GM23338 (cell line): ENCODE data around the gene YES1. TPM values are rescaled to one million over a fixed set of nuclear protein-coding genes. Genes with fewer than 3 reads are reported as not detected.

Source experiments
- ATAC-seq: fragments of 200-7000 bp; cut with Tn5 transposase; 3 replicates; pipeline ENCODE4 v1.9.1; 2020
- DNase-seq: peaks from one replicate; pipeline ENCODE4 v3.0.0-alpha.2; 2015; ENCODE audit warnings: low spot score
- H2AFZ ChIP-seq: fragments of 200-600 bp; sonication (generic); 2 replicates; pipeline ENCODE4 v1.8.0; 2016; ENCODE audit warnings: antibody characterized with exemption, mild to moderate bottlenecking, moderate library complexity
- H3F3A ChIP-seq: fragments of 200-600 bp; sonication (generic); replicated peaks from 2 replicates; pipeline ENCODE4 v1.8.0; 2017; ENCODE audit warnings: antibody characterized with exemption, mixed run types, low read depth
- H3K27ac ChIP-seq: fragments of 200-600 bp; sonication (generic); 2 replicates; pipeline ENCODE4 v1.6.1; 2016; ENCODE audit warnings: low read depth
- H3K27me3 ChIP-seq: fragments of 200-600 bp; sonication (generic); 2 replicates; pipeline ENCODE4 v1.8.0; 2016; ENCODE audit warnings: mild to moderate bottlenecking, mixed run types, moderate library complexity; ENCODE audit not compliant: insufficient read depth
- H3K36me3 ChIP-seq: fragments of 200-600 bp; sonication (generic); 2 replicates; pipeline ENCODE4 v1.8.0; 2016; ENCODE audit warnings: mild to moderate bottlenecking; ENCODE audit not compliant: insufficient read depth
- H3K4me1 ChIP-seq: fragments of 200-600 bp; sonication (generic); 2 replicates; pipeline ENCODE4 v1.8.0; 2016; ENCODE audit warnings: mild to moderate bottlenecking, moderate library complexity; ENCODE audit not compliant: insufficient read depth
- H3K4me2 ChIP-seq: fragments of 200-600 bp; sonication (generic); 2 replicates; pipeline ENCODE4 v1.7.1; 2017; ENCODE audit warnings: mixed run types
- H3K4me3 ChIP-seq: fragments of 200-600 bp; sonication (generic); 2 replicates; pipeline ENCODE4 v1.6.1; 2016; ENCODE audit warnings: mixed run types
- H3K79me2 ChIP-seq: fragments of 200-600 bp; sonication (generic); replicated peaks from 2 replicates; pipeline ENCODE4 v1.8.0; 2017; ENCODE audit warnings: mild to moderate bottlenecking; ENCODE audit not compliant: insufficient read depth
- H3K9me2 ChIP-seq: fragments of 200-600 bp; sonication (generic); 2 replicates; pipeline ENCODE4 v1.8.0; 2017; ENCODE audit not compliant: insufficient read depth
- H4K20me1 ChIP-seq: fragments of 200-600 bp; sonication (generic); replicated peaks from 2 replicates; pipeline ENCODE4 v1.8.0; 2017; ENCODE audit warnings: mild to moderate bottlenecking; ENCODE audit not compliant: insufficient read depth
- H3K27ac Mint-ChIP-seq: 2 replicates; pipeline ENCODE4 v1.8.0; 2020; ENCODE audit warnings: inconsistent platforms, mild to moderate bottlenecking, moderate library complexity, mixed read lengths
- H3K27me3 Mint-ChIP-seq: 3 replicates; pipeline ENCODE4 v1.8.0; 2022; ENCODE audit warnings: low read depth, mild to moderate bottlenecking, moderate library complexity, mixed read lengths, inconsistent platforms; ENCODE audit not compliant: insufficient read depth, poor library complexity
- H3K36me3 Mint-ChIP-seq: 3 replicates; pipeline ENCODE4 v1.8.0; 2021; ENCODE audit warnings: low read depth, mild to moderate bottlenecking, inconsistent platforms, moderate library complexity, mixed read lengths
- H3K4me1 Mint-ChIP-seq: 3 replicates; pipeline ENCODE4 v1.8.0; 2020; ENCODE audit warnings: mild to moderate bottlenecking, inconsistent platforms, mixed read lengths
- H3K4me3 Mint-ChIP-seq: 3 replicates; pipeline ENCODE4 v1.8.0; 2021; ENCODE audit warnings: moderate library complexity, mild to moderate bottlenecking, inconsistent platforms, mixed read lengths
- H3K9me3 Mint-ChIP-seq: 3 replicates; pipeline ENCODE4 v1.8.0; 2020; ENCODE audit warnings: moderate library complexity, mild to moderate bottlenecking, inconsistent platforms, mixed read lengths
- CREB1 ChIP-seq: fragments of 250-450 bp; sonication (Bioruptor Pico); IDR thresholded peaks from 2 replicates; pipeline ENCODE4 v1.5.0; 2020; ENCODE audit warnings: low read depth, mild to moderate bottlenecking, moderate library complexity
- EZH2 ChIP-seq: fragments of 200-600 bp; sonication (generic); IDR thresholded peaks from one replicate; pipeline ENCODE4 v1.8.0; 2017; ENCODE audit warnings: antibody characterized with exemption, mild to moderate bottlenecking, low read depth; ENCODE audit not compliant: unreplicated experiment
- EZH2phosphoT487 ChIP-seq: fragments of 200-600 bp; sonication (generic); IDR thresholded peaks from one replicate; pipeline ENCODE4 v1.8.1; 2018; ENCODE audit warnings: antibody characterized with exemption; ENCODE audit not compliant: unreplicated experiment
- JUNB ChIP-seq: IDR thresholded peaks from one replicate; pipeline ENCODE4 v1.6.1; 2016; ENCODE audit warnings: antibody characterized with exemption; ENCODE audit not compliant: unreplicated experiment
- NANOG ChIP-seq: IDR thresholded peaks from 2 replicates; pipeline ENCODE4 v1.6.1; 2016; ENCODE audit warnings: antibody characterized with exemption, borderline replicate concordance
- POLR2AphosphoS5 ChIP-seq: IDR thresholded peaks from 2 replicates; pipeline ENCODE4 v1.6.1; 2016; ENCODE audit warnings: antibody characterized with exemption, low read depth
- STAT1 ChIP-seq: IDR thresholded peaks from one replicate; pipeline ENCODE4 v1.6.1; 2016; ENCODE audit warnings: antibody characterized with exemption; ENCODE audit not compliant: unreplicated experiment
- ZNF114 ChIP-seq: fragments of 250-450 bp; sonication (Bioruptor Pico); IDR thresholded peaks from 2 replicates; pipeline ENCODE4 v1.5.0; 2020; ENCODE audit warnings: mild to moderate bottlenecking, moderate library complexity
- ZNF331 ChIP-seq: fragments of 250-450 bp; sonication (Bioruptor Pico); IDR thresholded peaks from 2 replicates; pipeline ENCODE4 v1.5.0; 2020; ENCODE audit warnings: low read depth, mild to moderate bottlenecking, moderate library complexity
- polyA plus RNA-seq: library from polyadenylated mRNA; unstranded; fragments of >200 nt; fragmentation: Nextera tagmentation; extraction: Ambion mirVana; gene quantifications from 2 replicates; pipeline ENCODE4 v1.2.1, GENCODE V29; 2016
- total RNA-seq: library from RNA; depleted of rRNA; stranded (reverse); fragments of >200 nt; shearing (Covaris generic); gene quantifications from 2 replicates; pipeline ENCODE4 v1.2.3, GENCODE V29; 2014
- TF ChIP-seq, protein P1 (sequence below): fragments of 250-450 bp; sonication (Bioruptor Pico); IDR thresholded peaks from 2 replicates; pipeline ENCODE4 v1.5.0; 2020; ENCODE audit warnings: mild to moderate bottlenecking, moderate library complexity
- TF ChIP-seq, protein P2 (sequence below): IDR thresholded peaks from 2 replicates; pipeline ENCODE4 v1.6.1; 2016; ENCODE audit warnings: antibody characterized with exemption
- TF ChIP-seq, protein P3 (sequence below): IDR thresholded peaks from one replicate; pipeline ENCODE4 v1.6.1; 2018; ENCODE audit warnings: antibody characterized with exemption; ENCODE audit not compliant: unreplicated experiment
- TF ChIP-seq, protein P4 (sequence below), 2 experiments: fragments of 200-600 bp in 1 of 2; sonication (generic) in 1 of 2; conservative IDR thresholded peaks; 2 replicates each; pipeline versions ENCODE4 v1.5.1 to v1.6.1; 2016 to 2017; ENCODE audit warnings: antibody characterized with exemption in 2 of 2, low read depth in 2 of 2, mild to moderate bottlenecking in 2 of 2, moderate library complexity in 1 of 2

The YES1 gene
- total and polyA plus RNA-seq, 2 experiments from 2014 or later, result 25.4 to 327 TPM

DNA sequence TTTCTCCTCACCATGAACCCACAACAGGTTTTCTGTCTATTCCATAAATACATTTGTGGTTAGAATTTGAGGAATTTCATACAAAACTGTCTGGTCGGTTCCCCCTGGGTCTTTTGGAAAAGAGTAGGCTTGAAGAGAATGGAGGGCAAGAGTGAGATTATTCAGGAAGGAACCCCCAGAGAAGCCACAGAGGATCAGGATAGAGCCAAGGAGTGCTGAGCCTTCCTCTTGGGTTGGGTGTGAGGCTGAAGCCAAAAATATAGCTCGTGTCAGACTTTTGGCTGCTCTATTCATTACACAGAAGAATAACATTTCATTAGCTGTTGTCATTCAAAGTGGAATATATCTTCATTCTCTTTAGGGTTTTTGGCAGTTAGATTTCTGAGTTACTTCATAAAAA lies 45.9 kb upstream of the YES1 start (continued):
- TF ChIP-seq, protein P1, sequence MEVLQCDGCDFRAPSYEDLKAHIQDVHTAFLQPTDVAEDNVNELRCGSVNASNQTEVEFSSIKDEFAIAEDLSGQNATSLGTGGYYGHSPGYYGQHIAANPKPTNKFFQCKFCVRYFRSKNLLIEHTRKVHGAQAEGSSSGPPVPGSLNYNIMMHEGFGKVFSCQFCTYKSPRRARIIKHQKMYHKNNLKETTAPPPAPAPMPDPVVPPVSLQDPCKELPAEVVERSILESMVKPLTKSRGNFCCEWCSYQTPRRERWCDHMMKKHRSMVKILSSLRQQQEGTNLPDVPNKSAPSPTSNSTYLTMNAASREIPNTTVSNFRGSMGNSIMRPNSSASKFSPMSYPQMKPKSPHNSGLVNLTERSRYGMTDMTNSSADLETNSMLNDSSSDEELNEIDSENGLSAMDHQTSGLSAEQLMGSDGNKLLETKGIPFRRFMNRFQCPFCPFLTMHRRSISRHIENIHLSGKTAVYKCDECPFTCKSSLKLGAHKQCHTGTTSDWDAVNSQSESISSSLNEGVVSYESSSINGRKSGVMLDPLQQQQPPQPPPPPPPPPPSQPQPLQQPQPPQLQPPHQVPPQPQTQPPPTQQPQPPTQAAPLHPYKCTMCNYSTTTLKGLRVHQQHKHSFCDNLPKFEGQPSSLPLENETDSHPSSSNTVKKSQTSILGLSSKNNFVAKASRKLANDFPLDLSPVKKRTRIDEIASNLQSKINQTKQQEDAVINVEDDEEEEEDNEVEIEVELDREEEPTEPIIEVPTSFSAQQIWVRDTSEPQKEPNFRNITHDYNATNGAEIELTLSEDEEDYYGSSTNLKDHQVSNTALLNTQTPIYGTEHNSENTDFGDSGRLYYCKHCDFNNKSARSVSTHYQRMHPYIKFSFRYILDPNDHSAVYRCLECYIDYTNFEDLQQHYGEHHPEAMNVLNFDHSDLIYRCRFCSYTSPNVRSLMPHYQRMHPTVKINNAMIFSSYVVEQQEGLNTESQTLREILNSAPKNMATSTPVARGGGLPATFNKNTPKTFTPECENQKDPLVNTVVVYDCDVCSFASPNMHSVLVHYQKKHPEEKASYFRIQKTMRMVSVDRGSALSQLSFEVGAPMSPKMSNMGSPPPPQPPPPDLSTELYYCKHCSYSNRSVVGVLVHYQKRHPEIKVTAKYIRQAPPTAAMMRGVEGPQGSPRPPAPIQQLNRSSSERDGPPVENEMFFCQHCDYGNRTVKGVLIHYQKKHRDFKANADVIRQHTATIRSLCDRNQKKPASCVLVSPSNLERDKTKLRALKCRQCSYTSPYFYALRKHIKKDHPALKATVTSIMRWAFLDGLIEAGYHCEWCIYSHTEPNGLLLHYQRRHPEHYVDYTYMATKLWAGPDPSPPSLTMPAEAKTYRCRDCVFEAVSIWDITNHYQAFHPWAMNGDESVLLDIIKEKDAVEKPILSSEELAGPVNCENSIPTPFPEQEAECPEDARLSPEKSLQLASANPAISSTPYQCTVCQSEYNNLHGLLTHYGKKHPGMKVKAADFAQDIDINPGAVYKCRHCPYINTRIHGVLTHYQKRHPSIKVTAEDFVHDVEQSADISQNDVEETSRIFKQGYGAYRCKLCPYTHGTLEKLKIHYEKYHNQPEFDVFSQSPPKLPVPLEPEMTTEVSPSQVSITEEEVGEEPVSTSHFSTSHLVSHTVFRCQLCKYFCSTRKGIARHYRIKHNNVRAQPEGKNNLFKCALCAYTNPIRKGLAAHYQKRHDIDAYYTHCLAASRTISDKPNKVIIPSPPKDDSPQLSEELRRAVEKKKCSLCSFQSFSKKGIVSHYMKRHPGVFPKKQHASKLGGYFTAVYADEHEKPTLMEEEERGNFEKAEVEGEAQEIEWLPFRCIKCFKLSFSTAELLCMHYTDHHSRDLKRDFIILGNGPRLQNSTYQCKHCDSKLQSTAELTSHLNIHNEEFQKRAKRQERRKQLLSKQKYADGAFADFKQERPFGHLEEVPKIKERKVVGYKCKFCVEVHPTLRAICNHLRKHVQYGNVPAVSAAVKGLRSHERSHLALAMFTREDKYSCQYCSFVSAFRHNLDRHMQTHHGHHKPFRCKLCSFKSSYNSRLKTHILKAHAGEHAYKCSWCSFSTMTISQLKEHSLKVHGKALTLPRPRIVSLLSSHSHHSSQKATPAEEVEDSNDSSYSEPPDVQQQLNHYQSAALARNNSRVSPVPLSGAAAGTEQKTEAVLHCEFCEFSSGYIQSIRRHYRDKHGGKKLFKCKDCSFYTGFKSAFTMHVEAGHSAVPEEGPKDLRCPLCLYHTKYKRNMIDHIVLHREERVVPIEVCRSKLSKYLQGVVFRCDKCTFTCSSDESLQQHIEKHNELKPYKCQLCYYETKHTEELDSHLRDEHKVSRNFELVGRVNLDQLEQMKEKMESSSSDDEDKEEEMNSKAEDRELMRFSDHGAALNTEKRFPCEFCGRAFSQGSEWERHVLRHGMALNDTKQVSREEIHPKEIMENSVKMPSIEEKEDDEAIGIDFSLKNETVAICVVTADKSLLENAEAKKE (CRISPR knock-in tag), result no peak
- TF ChIP-seq JUNB, result no peak
- TF ChIP-seq EZH2phosphoT487, result no peak
- TF ChIP-seq, protein P2, sequence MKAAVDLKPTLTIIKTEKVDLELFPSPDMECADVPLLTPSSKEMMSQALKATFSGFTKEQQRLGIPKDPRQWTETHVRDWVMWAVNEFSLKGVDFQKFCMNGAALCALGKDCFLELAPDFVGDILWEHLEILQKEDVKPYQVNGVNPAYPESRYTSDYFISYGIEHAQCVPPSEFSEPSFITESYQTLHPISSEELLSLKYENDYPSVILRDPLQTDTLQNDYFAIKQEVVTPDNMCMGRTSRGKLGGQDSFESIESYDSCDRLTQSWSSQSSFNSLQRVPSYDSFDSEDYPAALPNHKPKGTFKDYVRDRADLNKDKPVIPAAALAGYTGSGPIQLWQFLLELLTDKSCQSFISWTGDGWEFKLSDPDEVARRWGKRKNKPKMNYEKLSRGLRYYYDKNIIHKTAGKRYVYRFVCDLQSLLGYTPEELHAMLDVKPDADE, result no peak
- TF ChIP-seq NANOG, result no peak
- TF ChIP-seq POLR2AphosphoS5, result no peak
- no peak for TF ChIP-seq ZNF114 (CRISPR knock-in tag)
- no peak for TF ChIP-seq EZH2
- TF ChIP-seq STAT1, result no peak
- no peak for TF ChIP-seq ZNF331 (CRISPR knock-in tag)

DNA sequence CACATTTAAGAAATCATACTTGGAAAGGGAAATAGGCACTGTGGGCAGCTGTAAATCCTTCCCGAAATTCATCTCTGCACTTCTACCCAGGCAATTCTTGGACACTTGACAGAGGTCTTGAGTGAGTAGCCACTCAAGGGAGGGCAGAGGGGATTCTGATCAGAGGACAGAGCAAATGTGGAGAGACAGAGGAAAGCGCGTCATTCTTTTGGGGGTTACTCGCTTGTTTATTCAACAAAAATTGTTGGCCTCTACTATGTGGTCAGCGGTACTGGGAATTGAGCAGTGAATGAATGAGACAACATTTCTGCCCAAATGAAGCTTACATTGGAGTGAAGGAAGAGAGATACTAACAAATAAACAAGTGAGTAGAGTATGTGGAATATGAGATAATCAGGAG lies 41.4 kb upstream of the YES1 start:
- H3K9me2 ChIP-seq, result peaks cover 13% of the 10 kb centered on the region; the same call in 1 of the 2 replicates
- H3K27me3 ChIP-seq, result no peaks in the 10 kb centered on the region
- H4K20me1 ChIP-seq, result no peaks in the 10 kb centered on the region
- ATAC-seq (no peak), DNase-seq (no peak)
- H3K4me2 ChIP-seq, result no peak overlapping the region
- H3K4me1 Mint-ChIP-seq, result peaks cover 3% of the 10 kb centered on the region; the same call in 1 of the 3 replicates
- no peak overlapping the region for H3K4me3 Mint-ChIP-seq
- no peaks in the 10 kb centered on the region for H3K27me3 Mint-ChIP-seq
- H3K27ac ChIP-seq, result no peak overlapping the region
- no peaks in the 10 kb centered on the region for H3K4me1 ChIP-seq
- no peaks in the 10 kb centered on the region for H3K36me3 ChIP-seq
- H2AFZ ChIP-seq, result no peak overlapping the region
- no peaks in the 10 kb centered on the region for H3K9me3 Mint-ChIP-seq
- H3K27ac Mint-ChIP-seq, result no peak overlapping the region
- no peaks in the 10 kb centered on the region for H3K79me2 ChIP-seq
- H3K36me3 Mint-ChIP-seq, result no peaks in the 10 kb centered on the region
- no peaks in the 10 kb centered on the region for H3F3A ChIP-seq
- no peak overlapping the region for H3K4me3 ChIP-seq
- no peak for TF ChIP-seq EZH2phosphoT487
- TF ChIP-seq ZNF331 (CRISPR knock-in tag), result no peak
- no peak for TF ChIP-seq STAT1
- TF ChIP-seq, protein P3, sequence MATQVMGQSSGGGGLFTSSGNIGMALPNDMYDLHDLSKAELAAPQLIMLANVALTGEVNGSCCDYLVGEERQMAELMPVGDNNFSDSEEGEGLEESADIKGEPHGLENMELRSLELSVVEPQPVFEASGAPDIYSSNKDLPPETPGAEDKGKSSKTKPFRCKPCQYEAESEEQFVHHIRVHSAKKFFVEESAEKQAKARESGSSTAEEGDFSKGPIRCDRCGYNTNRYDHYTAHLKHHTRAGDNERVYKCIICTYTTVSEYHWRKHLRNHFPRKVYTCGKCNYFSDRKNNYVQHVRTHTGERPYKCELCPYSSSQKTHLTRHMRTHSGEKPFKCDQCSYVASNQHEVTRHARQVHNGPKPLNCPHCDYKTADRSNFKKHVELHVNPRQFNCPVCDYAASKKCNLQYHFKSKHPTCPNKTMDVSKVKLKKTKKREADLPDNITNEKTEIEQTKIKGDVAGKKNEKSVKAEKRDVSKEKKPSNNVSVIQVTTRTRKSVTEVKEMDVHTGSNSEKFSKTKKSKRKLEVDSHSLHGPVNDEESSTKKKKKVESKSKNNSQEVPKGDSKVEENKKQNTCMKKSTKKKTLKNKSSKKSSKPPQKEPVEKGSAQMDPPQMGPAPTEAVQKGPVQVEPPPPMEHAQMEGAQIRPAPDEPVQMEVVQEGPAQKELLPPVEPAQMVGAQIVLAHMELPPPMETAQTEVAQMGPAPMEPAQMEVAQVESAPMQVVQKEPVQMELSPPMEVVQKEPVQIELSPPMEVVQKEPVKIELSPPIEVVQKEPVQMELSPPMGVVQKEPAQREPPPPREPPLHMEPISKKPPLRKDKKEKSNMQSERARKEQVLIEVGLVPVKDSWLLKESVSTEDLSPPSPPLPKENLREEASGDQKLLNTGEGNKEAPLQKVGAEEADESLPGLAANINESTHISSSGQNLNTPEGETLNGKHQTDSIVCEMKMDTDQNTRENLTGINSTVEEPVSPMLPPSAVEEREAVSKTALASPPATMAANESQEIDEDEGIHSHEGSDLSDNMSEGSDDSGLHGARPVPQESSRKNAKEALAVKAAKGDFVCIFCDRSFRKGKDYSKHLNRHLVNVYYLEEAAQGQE, result no peak
- TF ChIP-seq, protein P4, sequence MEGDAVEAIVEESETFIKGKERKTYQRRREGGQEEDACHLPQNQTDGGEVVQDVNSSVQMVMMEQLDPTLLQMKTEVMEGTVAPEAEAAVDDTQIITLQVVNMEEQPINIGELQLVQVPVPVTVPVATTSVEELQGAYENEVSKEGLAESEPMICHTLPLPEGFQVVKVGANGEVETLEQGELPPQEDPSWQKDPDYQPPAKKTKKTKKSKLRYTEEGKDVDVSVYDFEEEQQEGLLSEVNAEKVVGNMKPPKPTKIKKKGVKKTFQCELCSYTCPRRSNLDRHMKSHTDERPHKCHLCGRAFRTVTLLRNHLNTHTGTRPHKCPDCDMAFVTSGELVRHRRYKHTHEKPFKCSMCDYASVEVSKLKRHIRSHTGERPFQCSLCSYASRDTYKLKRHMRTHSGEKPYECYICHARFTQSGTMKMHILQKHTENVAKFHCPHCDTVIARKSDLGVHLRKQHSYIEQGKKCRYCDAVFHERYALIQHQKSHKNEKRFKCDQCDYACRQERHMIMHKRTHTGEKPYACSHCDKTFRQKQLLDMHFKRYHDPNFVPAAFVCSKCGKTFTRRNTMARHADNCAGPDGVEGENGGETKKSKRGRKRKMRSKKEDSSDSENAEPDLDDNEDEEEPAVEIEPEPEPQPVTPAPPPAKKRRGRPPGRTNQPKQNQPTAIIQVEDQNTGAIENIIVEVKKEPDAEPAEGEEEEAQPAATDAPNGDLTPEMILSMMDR (conservative IDR thresholded peaks at IDR 0.05; ENCODE audit: low read depth in 2 of 2), result no peak
- no peak for TF ChIP-seq POLR2AphosphoS5
- no peak for TF ChIP-seq CREB1
